Uterus (tissue), 2 donors: ENCODE data around the gene SEMA3B.

Experiments used
- POLR2A ChIP-seq, 2 donors: fragments of 450-650 bp; IDR thresholded peaks; one replicate each; pipeline ENCODE4 v1.6.1; 2016; ENCODE audit warnings: antibody characterized with exemption in 2 of 2, mild to moderate bottlenecking in 1 of 2, moderate library complexity in 1 of 2
- TF ChIP-seq, protein P1 (sequence below), 4 experiments: fragments of 200-600 bp in 2 of 4; fragments of 450-650 bp in 2 of 4; sonication (generic) in 2 of 4; IDR thresholded peaks; one replicate each; pipeline ENCODE4 v1.5.1; 2016 to 2019; ENCODE audit warnings: antibody characterized with exemption in 4 of 4, mild to moderate bottlenecking in 2 of 4, moderate library complexity in 1 of 4

DNA sequence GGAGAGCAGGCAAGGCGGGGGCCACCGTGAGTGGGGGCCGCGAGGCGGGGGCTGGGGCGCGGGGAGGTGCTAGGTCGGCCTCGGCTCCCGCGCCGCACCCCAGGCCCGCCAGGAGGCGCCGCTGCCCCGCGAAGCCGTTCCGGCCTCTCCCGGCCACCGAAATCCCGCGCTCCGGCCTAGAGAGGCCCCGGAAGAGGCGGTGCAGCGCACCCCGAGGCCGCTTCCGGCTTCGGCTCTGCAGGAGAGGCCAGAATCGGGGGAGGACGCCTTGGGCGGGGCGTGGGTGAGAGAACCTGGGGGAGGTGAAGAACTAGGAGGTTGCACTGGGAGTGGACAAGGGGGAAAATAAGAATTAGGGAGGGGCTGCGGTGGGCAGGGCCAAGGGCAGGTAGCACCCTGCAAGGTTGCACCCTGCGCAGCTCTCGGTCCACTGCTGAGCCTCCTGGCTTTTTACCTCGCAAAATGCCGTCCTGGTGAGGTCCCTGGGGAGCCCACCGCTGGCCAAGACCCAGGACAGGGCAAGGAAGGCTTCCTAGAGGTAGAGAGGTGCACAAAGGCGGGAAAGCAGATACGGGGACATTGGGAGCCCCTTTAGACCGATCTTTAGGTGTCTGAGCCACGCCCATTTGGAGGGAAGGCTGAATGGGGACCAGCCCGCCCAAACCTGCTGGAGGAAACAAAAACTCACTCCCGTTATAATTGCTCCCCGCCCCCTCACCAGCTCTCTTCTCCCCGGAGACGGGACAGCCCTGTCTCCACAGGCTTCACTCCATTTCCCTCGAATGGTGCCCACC lies 41.4 kb upstream of the SEMA3B start:
- TF ChIP-seq, protein P1, sequence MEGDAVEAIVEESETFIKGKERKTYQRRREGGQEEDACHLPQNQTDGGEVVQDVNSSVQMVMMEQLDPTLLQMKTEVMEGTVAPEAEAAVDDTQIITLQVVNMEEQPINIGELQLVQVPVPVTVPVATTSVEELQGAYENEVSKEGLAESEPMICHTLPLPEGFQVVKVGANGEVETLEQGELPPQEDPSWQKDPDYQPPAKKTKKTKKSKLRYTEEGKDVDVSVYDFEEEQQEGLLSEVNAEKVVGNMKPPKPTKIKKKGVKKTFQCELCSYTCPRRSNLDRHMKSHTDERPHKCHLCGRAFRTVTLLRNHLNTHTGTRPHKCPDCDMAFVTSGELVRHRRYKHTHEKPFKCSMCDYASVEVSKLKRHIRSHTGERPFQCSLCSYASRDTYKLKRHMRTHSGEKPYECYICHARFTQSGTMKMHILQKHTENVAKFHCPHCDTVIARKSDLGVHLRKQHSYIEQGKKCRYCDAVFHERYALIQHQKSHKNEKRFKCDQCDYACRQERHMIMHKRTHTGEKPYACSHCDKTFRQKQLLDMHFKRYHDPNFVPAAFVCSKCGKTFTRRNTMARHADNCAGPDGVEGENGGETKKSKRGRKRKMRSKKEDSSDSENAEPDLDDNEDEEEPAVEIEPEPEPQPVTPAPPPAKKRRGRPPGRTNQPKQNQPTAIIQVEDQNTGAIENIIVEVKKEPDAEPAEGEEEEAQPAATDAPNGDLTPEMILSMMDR (IDR thresholded peaks at IDR 0.05) = peak; percentile 85 to 98 (median 96)
- peak; percentile 37 to 51 for TF ChIP-seq POLR2A (IDR thresholded peaks at IDR 0.05)
